H9 (cell line): ENCODE results near the gene APOL2. TPM values are rescaled to one million over a fixed set of nuclear protein-coding genes. Genes with fewer than 3 reads are reported as not detected.
A peak's percentile ranks its signal among the peaks of the same experiment; 100 is the strongest.
"Not testable (repeated sequence)": the region's sequence is repeated elsewhere in the genome, so short reads cannot be mapped to it uniquely, and the experiment has no call there.

Experiments used
- DNase-seq: peaks from one replicate; pipeline ENCODE4 v3.0.0-alpha.2; 2017
- H2AFZ ChIP-seq: one replicate; pipeline ENCODE4 v1.6.1; 2013; ENCODE audit warnings: mild to moderate bottlenecking, low read length, control low read depth, moderate library complexity
- H2AK5ac ChIP-seq: 2 replicates; pipeline ENCODE4 v1.6.1; 2013; ENCODE audit warnings: low read length, control low read depth, mixed read lengths; ENCODE audit not compliant: insufficient read length
- H2BK120ac ChIP-seq: one replicate; pipeline ENCODE4 v1.6.1; 2013; ENCODE audit warnings: low read depth, mild to moderate bottlenecking, low read length, control low read depth, inconsistent platforms; ENCODE audit not compliant: poor library complexity, severe bottlenecking
- H2BK12ac ChIP-seq: 2 replicates; pipeline ENCODE4 v1.6.1; 2013; ENCODE audit warnings: low read length, control low read depth, mixed read lengths, low read depth; ENCODE audit not compliant: insufficient read length
- H2BK15ac ChIP-seq: 2 replicates; pipeline ENCODE4 v1.6.1; 2013; ENCODE audit warnings: low read depth, low read length, control low read depth
- H2BK20ac ChIP-seq: one replicate; pipeline ENCODE4 v1.6.1; 2013; ENCODE audit warnings: low read depth, mild to moderate bottlenecking, low read length, control low read depth, inconsistent platforms; ENCODE audit not compliant: poor library complexity, severe bottlenecking
- H2BK5ac ChIP-seq: 2 replicates; pipeline ENCODE4 v1.6.1; 2013; ENCODE audit warnings: low read length, control low read depth, mixed read lengths; ENCODE audit not compliant: insufficient read length
- H3K14ac ChIP-seq: 2 replicates; pipeline ENCODE4 v1.6.1; 2013; ENCODE audit warnings: low read length, control low read depth; ENCODE audit not compliant: insufficient read depth
- H3K18ac ChIP-seq: 2 replicates; pipeline ENCODE4 v1.6.1; 2013; ENCODE audit warnings: low read depth, mild to moderate bottlenecking, mixed read lengths, low read length, control low read depth; ENCODE audit not compliant: insufficient read length
- H3K23ac ChIP-seq: 2 replicates; pipeline ENCODE4 v1.6.1; 2013; ENCODE audit warnings: low read length, control low read depth, mixed read lengths, low read depth; ENCODE audit not compliant: insufficient read length
- H3K23me2 ChIP-seq: 2 replicates; pipeline ENCODE4 v1.6.1; 2013; ENCODE audit warnings: low read depth, mild to moderate bottlenecking, mixed read lengths, low read length, control low read depth; ENCODE audit not compliant: insufficient read length, poor library complexity, severe bottlenecking
- H3K27ac ChIP-seq: 2 replicates; pipeline ENCODE4 v1.5.1; 2013; ENCODE audit warnings: low read length, control low read depth, mixed read lengths, low read depth; ENCODE audit not compliant: insufficient read length
- H3K27me3 ChIP-seq: 2 replicates; pipeline ENCODE4 v1.6.1; 2013; ENCODE audit warnings: low read length, control low read depth, inconsistent platforms; ENCODE audit not compliant: insufficient read depth
- H3K4ac ChIP-seq: 2 replicates; pipeline ENCODE4 v1.6.1; 2013; ENCODE audit warnings: low read depth, mild to moderate bottlenecking, control low read depth, inconsistent platforms, low read length, moderate library complexity
- H3K4me1 ChIP-seq: 2 replicates; pipeline ENCODE4 v1.6.1; 2013; ENCODE audit warnings: low read length, control low read depth, inconsistent platforms; ENCODE audit not compliant: insufficient read depth
- H3K4me2 ChIP-seq: 2 replicates; pipeline ENCODE4 v1.6.1; 2013; ENCODE audit warnings: low read length, control low read depth, mixed read lengths; ENCODE audit not compliant: insufficient read length, insufficient read depth
- H3K56ac ChIP-seq: 2 replicates; pipeline ENCODE4 v1.6.1; 2013; ENCODE audit warnings: low read depth, mild to moderate bottlenecking, mixed read lengths, low read length, control low read depth; ENCODE audit not compliant: insufficient read length
- H3K79me1 ChIP-seq: 2 replicates; pipeline ENCODE4 v1.6.1; 2013; ENCODE audit warnings: low read depth, mild to moderate bottlenecking, moderate library complexity, low read length, control low read depth, inconsistent platforms; ENCODE audit not compliant: insufficient read depth, poor library complexity, severe bottlenecking
- H3K79me2 ChIP-seq: 2 replicates; pipeline ENCODE4 v1.6.1; 2013; ENCODE audit warnings: low read length, control low read depth, inconsistent platforms; ENCODE audit not compliant: insufficient read depth
- H3K9ac ChIP-seq: 2 replicates; pipeline ENCODE4 v1.6.1; 2013; ENCODE audit warnings: low read length, control low read depth, mixed read lengths; ENCODE audit not compliant: insufficient read length; ENCODE audit errors: extremely low read depth
- H3K9me3 ChIP-seq: one replicate; pipeline ENCODE4 v1.6.1; 2013; ENCODE audit warnings: low read depth, low read length, inconsistent platforms; ENCODE audit not compliant: control insufficient read depth
- H3T11ph ChIP-seq: one replicate; pipeline ENCODE4 v1.6.1; 2013; ENCODE audit warnings: mild to moderate bottlenecking, low read length, control low read depth, inconsistent platforms
- H4K20me1 ChIP-seq: one replicate; pipeline ENCODE4 v1.6.1; 2013; ENCODE audit not compliant: control insufficient read depth, insufficient read length, insufficient read depth
- H4K5ac ChIP-seq: 2 replicates; pipeline ENCODE4 v1.6.1; 2013; ENCODE audit warnings: low read depth, mild to moderate bottlenecking, mixed read lengths, low read length, control low read depth; ENCODE audit not compliant: insufficient read length
- H4K8ac ChIP-seq: replicated peaks from 2 replicates; pipeline ENCODE4 v1.6.1; 2013; ENCODE audit warnings: low read length, control low read depth, mixed read lengths, low read depth; ENCODE audit not compliant: insufficient read length
- H4K91ac ChIP-seq: 2 replicates; pipeline ENCODE4 v1.6.1; 2013; ENCODE audit warnings: low read depth, mild to moderate bottlenecking, moderate library complexity, mixed read lengths, low read length, control low read depth; ENCODE audit not compliant: insufficient read length
- H3K27ac Mint-ChIP-seq, 3 experiments: 2 replicates in 2 of 3; 3 replicates in 1 of 3; pipeline ENCODE4 v1.8.0; 2020 to 2021; ENCODE audit warnings: mixed read lengths in 3 of 3, mild to moderate bottlenecking in 1 of 3, moderate library complexity in 1 of 3
- H3K27me3 Mint-ChIP-seq: 2 replicates; pipeline ENCODE4 v1.8.0; 2021; ENCODE audit warnings: low read depth, mild to moderate bottlenecking, moderate library complexity, mixed read lengths
- H3K36me3 Mint-ChIP-seq, 3 experiments: 2 replicates in 2 of 3; 3 replicates in 1 of 3; pipeline ENCODE4 v1.8.0; 2020 to 2021; ENCODE audit warnings: low read depth in 3 of 3, mixed read lengths in 3 of 3; ENCODE audit not compliant: insufficient read depth in 1 of 3
- H3K4me1 Mint-ChIP-seq, 2 experiments: 2 replicates each; pipeline ENCODE4 v1.8.0; 2020; ENCODE audit warnings: mixed read lengths in 2 of 2
- H3K4me3 Mint-ChIP-seq, 2 experiments: 2 replicates in 1 of 2; 3 replicates in 1 of 2; pipeline ENCODE4 v1.8.0; 2020 to 2021; ENCODE audit warnings: mild to moderate bottlenecking in 2 of 2, mixed read lengths in 2 of 2, moderate library complexity in 1 of 2
- H3K9me3 Mint-ChIP-seq, 2 experiments: 2 replicates in 1 of 2; 3 replicates in 1 of 2; pipeline ENCODE4 v1.8.0; 2020; ENCODE audit warnings: mild to moderate bottlenecking in 2 of 2, mixed read lengths in 2 of 2, moderate library complexity in 1 of 2
- CTCF ChIP-seq: fragments of 200-600 bp; sonication (generic); conservative IDR thresholded peaks from 3 replicates; pipeline ENCODE4 v1.8.0; 2021; ENCODE audit warnings: antibody characterized with exemption, mild to moderate bottlenecking
- WGBS: extraction: QIAGEN DNeasy Blood & Tissue Kit; methylation state at CpG from one replicate; pipeline ENCODE4 v1.1.7; 2013; ENCODE audit warnings: missing lambda C conversion rate, low lambda C conversion rate, mixed read lengths; ENCODE audit not compliant: insufficient read length; ENCODE audit errors: extremely low coverage; 5-methylcytosine and 5-hydroxymethylcytosine counted together
- total RNA-seq: library from RNA; stranded (reverse); gene quantifications from 2 replicates; pipeline ENCODE4 v1.2.1, GENCODE V29; 2021

Gene APOL2
- total RNA-seq, 1 experiment from 2014 or later = 15.6 TPM

GRCh38 chr22:36191106-36191836, 48.1 kb downstream of the APOL2 start:
- Histone ChIP-seq H4K91ac (no peak overlapping the region), H3K18ac (no peak overlapping the region), H3K23ac (no peak overlapping the region), H2BK5ac (no peak overlapping the region), H4K20me1 (no peaks in the 10 kb centered on the region), H3K27ac (no peak overlapping the region), H3K4ac (no peak overlapping the region), H2BK12ac (no peak overlapping the region), H4K8ac (no peak overlapping the region), H3K9me3 (no peaks in the 10 kb centered on the region), H3K23me2 (no peaks in the 10 kb centered on the region), H2BK120ac (no peak overlapping the region), H2BK15ac (no peak overlapping the region), H2AFZ (no peak overlapping the region), H3K79me2 (no peaks in the 10 kb centered on the region), H3T11ph (no peak overlapping the region), H2AK5ac (no peak overlapping the region), H3K9ac (no peak overlapping the region), H3K56ac (no peak overlapping the region), H2BK20ac (no peak overlapping the region), H3K27me3 (no peaks in the 10 kb centered on the region), H4K5ac (no peak overlapping the region), H3K4me2 (no peak overlapping the region), H3K14ac (no peak overlapping the region), H3K79me1 (no peaks in the 10 kb centered on the region), H3K4me1 (no peaks in the 10 kb centered on the region; the same call in 1 of the 2 replicates)
- H3K36me3 Mint-ChIP-seq = peaks cover 2 to 8% (median 5%) of the 10 kb centered on the region in 3 experiments; a peak in 4 of 7 replicates
- peaks cover 41 to 45% of the 10 kb centered on the region in 2 experiments for H3K4me1 Mint-ChIP-seq
- peaks cover 8% of the 10 kb centered on the region for H3K27me3 Mint-ChIP-seq
- TF ChIP-seq CTCF = no peak
- no peak overlapping the region for H3K4me3 Mint-ChIP-seq
- H3K27ac Mint-ChIP-seq = no peak overlapping the region; a peak in 1 of 7 replicates
- H3K9me3 Mint-ChIP-seq = peaks cover 5 to 6% of the 10 kb centered on the region in 2 experiments; a peak in 4 of 5 replicates
- no peak for DNase-seq
- no CpG with 5 or more reads among the region's 17 CpGs for WGBS

- not testable (repeated sequence) for DNase-seq, H3K9ac ChIP-seq, H3K27ac ChIP-seq, H2BK20ac ChIP-seq, H2AK5ac ChIP-seq, H3K9me3 ChIP-seq, H3K27me3 Mint-ChIP-seq, H2BK15ac ChIP-seq, H3K9me3 Mint-ChIP-seq, H3K14ac ChIP-seq, H3K79me1 ChIP-seq, H4K5ac ChIP-seq, H2BK120ac ChIP-seq, H3K36me3 Mint-ChIP-seq, H4K91ac ChIP-seq, H2AFZ ChIP-seq, H3K79me2 ChIP-seq, H3K27me3 ChIP-seq, H3K18ac ChIP-seq, H4K8ac ChIP-seq, H3K4me3 Mint-ChIP-seq, H3K4ac ChIP-seq, H3K23me2 ChIP-seq, H3K56ac ChIP-seq, H3T11ph ChIP-seq, H3K4me1 ChIP-seq, H3K23ac ChIP-seq, H4K20me1 ChIP-seq, H3K4me2 ChIP-seq, H2BK12ac ChIP-seq, H2BK5ac ChIP-seq
- Mint-ChIP-seq H3K4me1 (peaks cover 38% of the 10 kb centered on the region in 2 experiments), H3K27ac (peak overlapping the region in 1 of 3 experiments; percentile 92; a peak in 1 of 7 replicates)
- no CpG with 5 or more reads among the region's 6 CpGs for WGBS
These were observed 51.5 kb downstream of the APOL2 start for GRCh38 chr22:36187862-36188261.
